Kidney (tissue), 14 donors: ENCODE data around the gene SCAMP2. TPM values are rescaled to one million over a fixed set of nuclear protein-coding genes. Genes with fewer than 3 reads are reported as not detected.

Experiments used
- DNase-seq, 5 donors: peaks; one replicate each; pipeline ENCODE4 v3.0.0-alpha.2; 2013 to 2020
- FAIRE-seq: peaks from 2 replicates; lab custom pipeline; 2012; peaks lifted over from hg19 to GRCh38; lab: Jason Lieb, UNC
- H3K27ac ChIP-seq, 2 donors: one replicate each; pipeline ENCODE4 v1.7.0; 2013; ENCODE audit warnings: low read depth in 2 of 2, low read length in 2 of 2, inconsistent platforms in 1 of 2
- H3K27me3 ChIP-seq: one replicate; pipeline ENCODE4 v1.7.1; 2013; ENCODE audit warnings: low read length, inconsistent platforms; ENCODE audit not compliant: control insufficient read depth, insufficient read depth
- H3K36me3 ChIP-seq, 3 donors: one replicate each; pipeline versions ENCODE4 v1.7.0 to v1.7.1; 2013; ENCODE audit warnings: low read length in 3 of 3, control low read depth in 1 of 3, inconsistent platforms in 1 of 3; ENCODE audit not compliant: insufficient read depth in 3 of 3, control insufficient read depth in 2 of 3
- H3K4me1 ChIP-seq, 3 donors: one replicate each; pipeline versions ENCODE4 v1.7.0 to v1.7.1; 2013; ENCODE audit warnings: low read length in 3 of 3, inconsistent platforms in 1 of 3, low read depth in 1 of 3; ENCODE audit not compliant: control insufficient read depth in 2 of 3, insufficient read depth in 2 of 3
- H3K4me3 ChIP-seq, 3 donors: one replicate each; pipeline versions ENCODE4 v1.7.0 to v1.8.1; 2013; ENCODE audit warnings: low read length in 3 of 3, control low read depth in 1 of 3, inconsistent platforms in 1 of 3
- H3K9ac ChIP-seq, 3 donors: one replicate each; pipeline versions ENCODE4 v1.7.0 to v1.7.1; 2013; ENCODE audit warnings: low read length in 3 of 3, control low read depth in 1 of 3, inconsistent platforms in 1 of 3
- H3K9me3 ChIP-seq, 3 donors: one replicate each; pipeline versions ENCODE4 v1.7.0 to v1.7.1; 2013; ENCODE audit warnings: low read length in 3 of 3, control low read depth in 1 of 3, inconsistent platforms in 1 of 3; ENCODE audit not compliant: control insufficient read depth in 2 of 3, insufficient read depth in 1 of 3
- CTCF ChIP-seq: IDR thresholded peaks from 3 replicates; pipeline ENCODE4 v1.5.1; 2012; ENCODE audit warnings: mild to moderate bottlenecking, moderate library complexity, borderline replicate concordance; ENCODE audit not compliant: insufficient read depth; ENCODE audit errors: extremely low read depth
- intact Hi-C: fragments of 100-400 bp; cut with DNase I; formaldehyde crosslinking; loops from one replicate; pipeline ENCODE4 v1.11.1; 2022
- polyA plus RNA-seq: library from polyadenylated mRNA; stranded (reverse); fragments of 350-450 nt; fragmentation: Illumina TruSeq; extraction: RNeasy Lipid Tissue Mini Kit (QIAGEN cat#74804); gene quantifications from one replicate; pipeline ENCODE4 v1.2.3, GENCODE V29; 2014; ENCODE audit warnings: low read depth, low replicate concordance; ENCODE audit not compliant: insufficient read depth
- total RNA-seq: library from RNA; stranded (reverse); fragmentation: NEBNext Ultra II Directional; extraction: Animal tissue kit (Norgen Biotek cat#: 25700); gene quantifications from one replicate; pipeline ENCODE4 v1.2.1, GENCODE V29; 2021
- donor health status: control.
- donor health status: control.
- donor health status: control.
- donor health status: control.
- donor health status: control.
- donor health status: DM: yes; HTN: yes; CAD: no.
- donor health status: Normal renal cell carcinoma (clear cell type).

SCAMP2 gene
- total and polyA plus RNA-seq, 2 donors from 2014 or later = 87.9 to 102 TPM

DNA sequence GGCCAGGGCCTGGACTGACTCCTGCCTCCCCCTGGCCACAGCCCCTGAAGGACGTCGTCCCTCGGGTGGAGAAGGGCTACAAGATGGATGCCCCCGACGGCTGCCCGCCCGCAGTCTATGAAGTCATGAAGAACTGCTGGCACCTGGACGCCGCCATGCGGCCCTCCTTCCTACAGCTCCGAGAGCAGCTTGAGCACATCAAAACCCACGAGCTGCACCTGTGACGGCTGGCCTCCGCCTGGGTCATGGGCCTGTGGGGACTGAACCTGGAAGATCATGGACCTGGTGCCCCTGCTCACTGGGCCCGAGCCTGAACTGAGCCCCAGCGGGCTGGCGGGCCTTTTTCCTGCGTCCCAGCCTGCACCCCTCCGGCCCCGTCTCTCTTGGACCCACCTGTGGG lies 70.9 kb downstream of the SCAMP2 start:
- intact Hi-C loops = no loop called here
- TF ChIP-seq CTCF = no peak
- H3K9me3 ChIP-seq = no peaks in the 10 kb centered on the region
- peaks cover 0 to 6% (median 0%) of the 10 kb centered on the region in 3 donors for H3K4me1 ChIP-seq
- no peak overlapping the region for H3K9ac ChIP-seq
- no peak overlapping the region for H3K4me3 ChIP-seq
- no peak overlapping the region for H3K27ac ChIP-seq
- DNase-seq (no peak), FAIRE-seq (no peak)
- H3K27me3 ChIP-seq = no peaks in the 10 kb centered on the region
- H3K36me3 ChIP-seq = peaks cover 0 to 15% (median 3%) of the 10 kb centered on the region in 3 donors

DNA sequence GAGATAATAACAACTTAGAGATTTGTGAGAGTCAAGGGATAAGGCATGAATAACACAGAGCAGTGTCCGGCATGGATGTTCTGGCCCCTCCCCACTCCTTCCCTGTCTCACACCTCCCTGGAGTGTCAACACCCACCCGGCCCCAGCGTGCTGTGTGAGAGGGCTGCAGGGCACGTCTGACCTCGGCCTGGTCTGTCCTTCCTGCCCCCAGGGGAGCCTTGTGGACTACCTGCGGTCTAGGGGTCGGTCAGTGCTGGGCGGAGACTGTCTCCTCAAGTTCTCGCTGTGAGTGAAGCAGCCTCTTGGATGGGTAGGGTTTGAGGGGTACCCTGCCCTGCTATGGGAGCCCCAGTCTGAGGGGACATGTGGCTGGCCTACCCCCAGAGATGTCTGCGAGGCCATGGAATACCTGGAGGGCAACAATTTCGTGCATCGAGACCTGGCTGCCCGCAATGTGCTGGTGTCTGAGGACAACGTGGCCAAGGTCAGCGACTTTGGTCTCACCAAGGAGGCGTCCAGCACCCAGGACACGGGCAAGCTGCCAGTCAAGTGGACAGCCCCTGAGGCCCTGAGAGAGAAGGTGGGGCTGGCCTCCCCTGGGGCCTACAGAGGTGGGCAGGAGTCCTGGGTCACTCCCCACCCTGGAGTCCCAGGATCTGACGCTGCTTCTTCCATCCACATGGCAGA lies 71.7 kb downstream of the SCAMP2 start:
- no peak overlapping the region for H3K9ac ChIP-seq
- H3K4me1 ChIP-seq = peaks cover 0 to 6% (median 0%) of the 10 kb centered on the region in 3 donors
- DNase-seq = no peak
- no peak overlapping the region for H3K4me3 ChIP-seq
- no peaks in the 10 kb centered on the region for H3K9me3 ChIP-seq
- no peak overlapping the region for H3K27ac ChIP-seq
- TF ChIP-seq CTCF = no peak
- H3K36me3 ChIP-seq = peaks cover 0 to 15% (median 3%) of the 10 kb centered on the region in 3 donors
- no peak for FAIRE-seq
- intact Hi-C loops = no loop called here
- H3K27me3 ChIP-seq = no peaks in the 10 kb centered on the region

- no peak overlapping the region for H3K9ac ChIP-seq
- H3K27ac ChIP-seq = no peak overlapping the region
- no peaks in the 10 kb centered on the region for H3K9me3 ChIP-seq
- peaks cover 0 to 15% (median 3%) of the 10 kb centered on the region in 3 donors for H3K36me3 ChIP-seq
- H3K27me3 ChIP-seq = no peaks in the 10 kb centered on the region
- no peak for TF ChIP-seq CTCF
- peaks cover 0 to 6% (median 0%) of the 10 kb centered on the region in 3 donors for H3K4me1 ChIP-seq
- no peak for FAIRE-seq
- no peak overlapping the region for H3K4me3 ChIP-seq
- DNase-seq = peak in 1 of 5 donors; percentile 82
- intact Hi-C loops = no loop called here
Observed at GRCh38 chr15:74800559-74801094, 72.5 kb downstream of the SCAMP2 start.
